ENCODE measurements around the gene DARS2.

DARS2 gene

GRCh38 chr1:173884701-173885100 is 60.2 kb downstream of the DARS2 start:
- no peak for DNase-seq (ENCODE audit: low spot score)
- no peak overlapping the region for H3K27ac ChIP-seq
- ChIA-PET POLR2A (ENCODE audit: low non-redundant PET) (no interaction called here), CTCF (interaction anchor here (0.5 kb wide), 1 partner anchor 859 kb away, joined by 4 read pairs; no protein-coding TSS in a partner anchor)
- TF ChIP-seq, protein P1, sequence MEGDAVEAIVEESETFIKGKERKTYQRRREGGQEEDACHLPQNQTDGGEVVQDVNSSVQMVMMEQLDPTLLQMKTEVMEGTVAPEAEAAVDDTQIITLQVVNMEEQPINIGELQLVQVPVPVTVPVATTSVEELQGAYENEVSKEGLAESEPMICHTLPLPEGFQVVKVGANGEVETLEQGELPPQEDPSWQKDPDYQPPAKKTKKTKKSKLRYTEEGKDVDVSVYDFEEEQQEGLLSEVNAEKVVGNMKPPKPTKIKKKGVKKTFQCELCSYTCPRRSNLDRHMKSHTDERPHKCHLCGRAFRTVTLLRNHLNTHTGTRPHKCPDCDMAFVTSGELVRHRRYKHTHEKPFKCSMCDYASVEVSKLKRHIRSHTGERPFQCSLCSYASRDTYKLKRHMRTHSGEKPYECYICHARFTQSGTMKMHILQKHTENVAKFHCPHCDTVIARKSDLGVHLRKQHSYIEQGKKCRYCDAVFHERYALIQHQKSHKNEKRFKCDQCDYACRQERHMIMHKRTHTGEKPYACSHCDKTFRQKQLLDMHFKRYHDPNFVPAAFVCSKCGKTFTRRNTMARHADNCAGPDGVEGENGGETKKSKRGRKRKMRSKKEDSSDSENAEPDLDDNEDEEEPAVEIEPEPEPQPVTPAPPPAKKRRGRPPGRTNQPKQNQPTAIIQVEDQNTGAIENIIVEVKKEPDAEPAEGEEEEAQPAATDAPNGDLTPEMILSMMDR (conservative IDR thresholded peaks at IDR 0.05; ENCODE audit: low read depth) = no peak

GRCh38 chr1:173886746-173887611 is 62.5 kb downstream of the DARS2 start:
- DNase-seq (ENCODE audit: low spot score) = no peak
- ChIA-PET CTCF (no interaction called here), POLR2A (ENCODE audit: low non-redundant PET) (no interaction called here)
- TF ChIP-seq, protein P1 (conservative IDR thresholded peaks at IDR 0.05; ENCODE audit: low read depth) = no peak
- no peak overlapping the region for H3K27ac ChIP-seq

DNA sequence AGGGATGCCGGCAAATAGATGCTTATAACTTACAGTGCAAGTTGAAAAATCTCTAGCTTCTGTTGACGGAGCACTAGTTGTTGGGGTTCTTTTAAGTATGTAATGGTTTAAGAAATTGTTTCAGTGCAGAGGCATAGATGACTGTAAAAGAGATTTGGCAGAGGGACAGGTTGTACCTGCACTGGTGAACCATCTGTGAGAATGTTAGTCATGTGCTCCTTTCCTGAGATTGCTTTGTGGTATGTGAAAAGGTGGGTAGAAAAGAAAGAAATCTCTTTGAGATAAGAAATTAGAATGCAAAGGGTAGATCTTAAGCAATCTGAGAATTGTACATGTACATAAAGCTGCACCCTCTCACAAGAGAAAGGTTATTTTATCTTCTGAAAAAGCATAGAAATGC is 63.2 kb downstream of the DARS2 start:
- no peak overlapping the region for H3K27ac ChIP-seq
- POLR2A ChIA-PET (ENCODE audit: low non-redundant PET) = no interaction called here
- DNase-seq (ENCODE audit: low spot score) = no peak
- TF ChIP-seq, protein P1 (conservative IDR thresholded peaks at IDR 0.05; ENCODE audit: low read depth) = no peak
- CTCF ChIA-PET = no interaction called here

DNA sequence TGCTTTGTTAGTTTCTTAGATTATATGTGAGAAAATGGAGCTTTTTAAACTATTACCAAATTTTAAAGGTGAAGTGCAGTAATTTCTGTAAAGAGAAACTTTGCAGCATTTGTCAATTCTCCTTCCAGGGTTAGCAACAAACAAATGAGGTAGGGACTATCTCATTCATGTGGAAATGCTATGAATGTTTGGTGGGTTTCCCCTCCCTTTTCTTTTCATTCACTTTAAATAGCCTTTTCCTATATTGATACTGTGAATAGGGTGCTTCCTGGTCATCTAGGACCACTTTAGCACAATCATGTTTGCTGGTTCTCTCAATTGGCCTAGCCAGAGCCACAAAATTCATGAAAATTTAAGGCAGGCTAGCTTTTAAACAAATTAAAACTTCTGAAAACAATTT is 64.3 kb downstream of the DARS2 start:
- TF ChIP-seq, protein P1 (conservative IDR thresholded peaks at IDR 0.05; ENCODE audit: low read depth) = no peak
- ChIA-PET POLR2A (ENCODE audit: low non-redundant PET) (no interaction called here), CTCF (no interaction called here)
- H3K27ac ChIP-seq = no peak overlapping the region
- no peak for DNase-seq (ENCODE audit: low spot score)

DNA sequence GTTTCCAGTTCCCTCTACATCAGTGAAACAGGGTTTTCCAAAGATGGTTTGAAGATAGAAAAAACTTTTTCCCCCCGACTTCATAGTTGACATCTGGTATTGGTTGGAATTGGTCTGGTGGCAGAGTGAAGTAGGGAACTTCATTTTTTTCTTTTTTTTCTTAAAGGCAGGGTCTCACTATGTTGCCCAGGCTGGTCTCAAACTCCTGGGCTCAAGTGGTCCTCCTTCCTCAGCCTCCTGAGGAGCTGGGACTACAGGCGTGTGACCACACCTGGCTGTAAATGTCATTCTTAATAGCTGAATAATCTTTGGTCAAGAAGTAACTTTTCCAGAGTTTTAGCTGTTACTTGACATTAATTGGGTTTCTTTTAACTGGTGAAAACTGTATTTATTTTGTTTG is 65.4 kb downstream of the DARS2 start:
- H3K27ac ChIP-seq = no peak overlapping the region
- no peak for DNase-seq (ENCODE audit: low spot score)
- TF ChIP-seq, protein P1 (conservative IDR thresholded peaks at IDR 0.05; ENCODE audit: low read depth) = no peak
- POLR2A ChIA-PET (ENCODE audit: low non-redundant PET) = no interaction called here
- CTCF ChIA-PET = no interaction called here

DNA sequence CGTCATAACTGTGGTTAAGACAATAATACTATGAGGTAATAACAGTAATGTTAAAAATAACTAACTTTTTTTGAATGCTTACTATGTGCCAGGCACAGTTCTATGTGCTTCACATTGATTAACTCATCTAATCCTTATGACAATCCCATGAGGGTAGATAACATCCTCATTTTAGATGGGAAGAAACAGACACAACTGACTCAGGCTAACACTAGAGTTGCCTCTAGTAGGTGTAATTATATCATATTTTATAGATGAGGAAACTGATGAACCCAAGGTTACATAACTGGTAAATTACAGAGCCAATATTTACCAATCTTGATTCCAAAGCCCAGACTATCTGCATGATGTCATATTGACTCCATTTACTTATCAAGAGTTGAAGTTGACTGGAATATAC is 69.1 kb downstream of the DARS2 start:
- no peak for DNase-seq (ENCODE audit: low spot score)
- ChIA-PET CTCF (no interaction called here), POLR2A (ENCODE audit: low non-redundant PET) (no interaction called here)
- TF ChIP-seq, protein P1 (conservative IDR thresholded peaks at IDR 0.05; ENCODE audit: low read depth) = no peak
- H3K27ac ChIP-seq = no peak overlapping the region

Measured in RWPE1 (cell line).